GM19455 (cell line): Measurements from ENCODE around the gene SETBP1.

Experiments used
- ATAC-seq: cut with Tn5 transposase; IDR thresholded peaks from one replicate; pipeline ENCODE4 v1.9.1; 2021; ENCODE audit not compliant: unreplicated experiment

SETBP1 gene

DNA sequence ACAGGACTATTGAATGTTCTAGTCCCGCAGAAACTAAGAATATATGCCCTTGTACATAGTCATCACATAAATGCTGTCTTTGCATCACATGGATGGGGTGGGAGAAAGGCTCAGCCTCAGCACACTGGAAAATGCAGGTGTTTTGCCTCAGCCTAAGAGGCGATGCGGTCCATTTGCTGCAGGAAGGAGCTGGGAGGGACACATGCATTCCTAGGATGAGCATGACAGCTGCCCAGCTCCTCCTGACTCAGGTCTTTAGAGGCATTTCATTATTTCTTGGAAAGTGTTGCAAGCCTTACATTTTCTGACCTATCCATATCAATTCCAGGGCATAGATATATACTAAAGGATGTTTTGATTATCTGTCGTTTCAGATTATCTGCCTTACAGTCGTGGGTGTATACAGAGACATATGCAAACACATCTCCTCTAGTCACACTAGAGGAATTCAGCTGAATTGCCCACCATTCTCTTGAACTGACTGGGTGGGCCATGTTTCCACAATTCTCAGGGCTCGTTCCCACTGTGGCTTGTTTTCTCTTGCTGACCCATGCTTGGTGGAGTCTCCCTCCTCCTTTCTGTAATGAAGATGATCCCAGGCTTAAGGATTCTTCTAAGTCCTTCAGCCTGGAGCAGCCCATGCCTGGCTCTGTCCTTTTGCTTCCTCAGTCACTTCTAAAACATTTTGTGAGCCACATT lies 156.9 kb downstream of the SETBP1 start:
- no peak for ATAC-seq

DNA sequence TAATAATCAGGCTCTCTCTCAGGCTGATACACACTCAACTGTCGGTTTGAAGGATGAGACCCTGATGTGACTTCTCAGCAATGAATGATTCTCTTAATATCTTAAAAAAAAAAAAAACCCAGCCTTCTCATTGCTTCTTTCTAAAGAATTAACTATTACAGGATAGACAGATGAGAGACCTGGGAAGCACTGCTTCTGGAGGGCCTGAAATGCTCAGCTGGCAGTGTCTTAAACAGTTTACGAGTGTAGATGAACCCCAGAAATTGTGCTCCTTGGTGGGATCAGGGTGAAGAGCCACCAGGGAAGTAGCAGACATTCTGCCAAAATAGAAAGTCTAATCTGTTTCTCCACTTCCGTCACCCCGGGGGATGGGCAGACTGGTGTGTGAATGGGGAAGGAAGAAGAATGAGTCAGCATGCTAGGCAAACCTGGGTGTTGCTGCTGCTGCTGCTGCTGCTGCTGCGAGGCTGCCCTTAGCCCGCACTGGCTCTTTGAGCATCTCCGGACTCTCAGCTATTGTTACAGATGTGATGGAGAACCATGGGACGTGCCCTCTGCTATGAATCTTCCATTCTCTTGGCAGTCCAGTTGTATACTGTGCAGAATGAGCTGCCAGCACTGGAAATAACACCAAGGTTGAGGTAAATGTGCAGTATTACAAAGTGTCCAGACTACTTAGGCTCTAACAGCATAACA lies 158.4 kb downstream of the SETBP1 start:
- ATAC-seq, result peak; percentile 98

- no peak for ATAC-seq
Measured at GRCh38 chr18:44840058-44840790, 159.5 kb downstream of the SETBP1 start.

GRCh38 chr18:44841221-44841620 lies 160.5 kb downstream of the SETBP1 start:
- no peak for ATAC-seq

- ATAC-seq, result no peak
Measured at GRCh38 chr18:44841752-44842587, 161.3 kb downstream of the SETBP1 start.

DNA sequence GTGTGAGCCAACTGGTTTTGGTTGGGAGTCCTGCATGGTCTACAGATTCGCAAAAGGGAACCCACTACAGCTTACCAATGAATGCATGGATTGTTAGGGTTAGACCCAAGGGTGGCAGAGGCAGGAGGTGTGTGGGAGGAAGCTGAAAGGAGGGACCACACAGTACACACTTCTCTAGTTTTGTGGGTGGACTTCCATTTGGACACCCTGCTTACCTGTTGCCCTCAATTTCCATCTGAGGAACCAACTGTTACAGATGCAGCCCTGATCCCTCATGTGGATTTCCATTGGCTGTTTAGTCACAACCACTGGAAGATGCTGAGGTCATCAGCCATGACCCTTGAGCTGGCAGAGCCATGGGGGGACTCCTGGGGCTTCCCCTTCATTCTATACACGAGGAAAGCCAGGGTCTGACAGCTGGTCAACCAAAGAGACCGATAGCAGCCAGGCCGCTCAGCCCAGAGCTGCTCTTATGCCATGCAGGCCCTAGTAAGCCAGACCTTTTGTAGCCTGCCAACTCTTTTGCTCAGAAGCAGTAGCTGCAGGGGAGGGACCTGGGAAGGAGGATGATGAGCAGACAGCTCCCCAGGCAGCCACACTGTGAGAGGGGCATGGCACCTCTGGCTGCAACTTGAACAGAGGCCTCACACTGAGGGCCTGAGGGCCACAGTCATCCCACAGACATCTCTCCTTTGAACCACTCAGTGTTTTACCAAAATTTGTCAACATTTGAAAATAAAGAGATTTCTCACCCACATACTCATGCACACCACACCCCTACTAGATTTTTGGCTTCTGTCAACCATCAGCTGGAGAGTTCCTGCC lies 162.1 kb downstream of the SETBP1 start:
- ATAC-seq, result no peak

DNA sequence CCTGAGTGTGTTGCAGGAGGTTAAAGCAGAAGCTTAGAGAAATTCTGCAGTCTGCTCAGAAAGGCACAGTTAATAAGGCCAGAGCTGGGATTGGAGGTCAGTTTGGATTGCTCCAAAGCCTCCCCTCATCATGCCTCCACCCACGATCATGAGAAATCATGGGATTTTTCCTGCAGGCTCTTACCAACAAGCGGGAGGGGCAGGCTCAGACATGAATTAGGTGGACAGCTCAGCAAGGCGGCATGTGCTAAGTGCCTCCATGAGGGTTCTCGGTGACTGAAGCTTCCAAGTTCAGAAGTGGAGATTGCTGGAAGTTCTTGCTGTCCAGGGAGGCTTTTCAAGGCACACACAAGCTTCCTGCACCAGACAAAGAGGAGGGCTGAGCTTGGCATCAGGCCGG lies 163.8 kb downstream of the SETBP1 start:
- no peak for ATAC-seq

GRCh38 chr18:44846450-44846849 lies 165.8 kb downstream of the SETBP1 start:
- no peak for ATAC-seq

GRCh38 chr18:44848644-44849335 lies 168.1 kb downstream of the SETBP1 start:
- no peak for ATAC-seq

- ATAC-seq, result no peak
Measured at GRCh38 chr18:44849361-44849760, 168.7 kb downstream of the SETBP1 start.

DNA sequence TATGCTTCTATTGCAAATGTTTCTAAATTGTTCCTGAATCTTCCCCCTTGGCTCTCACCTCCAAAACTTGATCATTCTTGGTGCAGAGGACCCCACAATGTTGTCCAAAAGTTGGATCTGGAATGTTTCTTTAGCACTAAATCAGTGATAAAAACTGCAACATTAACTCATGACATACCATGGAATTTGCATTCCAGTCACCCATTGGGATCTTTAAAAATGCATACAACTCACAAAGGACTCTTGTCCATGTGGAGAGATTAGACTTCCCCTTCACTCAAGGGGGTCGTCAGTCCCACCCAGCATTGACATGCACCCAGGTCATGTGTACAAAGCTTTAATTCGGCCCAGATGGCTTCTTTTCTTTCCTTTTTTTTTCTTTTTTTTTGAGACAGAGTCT lies 169.3 kb downstream of the SETBP1 start:
- ATAC-seq, result no peak

GRCh38 chr18:44851856-44852621 lies 171.4 kb downstream of the SETBP1 start:
- no peak for ATAC-seq

GRCh38 chr18:44852818-44853217 lies 172.1 kb downstream of the SETBP1 start:
- ATAC-seq, result no peak

- ATAC-seq, result no peak
Measured at GRCh38 chr18:44853430-44853829, 172.7 kb downstream of the SETBP1 start.

DNA sequence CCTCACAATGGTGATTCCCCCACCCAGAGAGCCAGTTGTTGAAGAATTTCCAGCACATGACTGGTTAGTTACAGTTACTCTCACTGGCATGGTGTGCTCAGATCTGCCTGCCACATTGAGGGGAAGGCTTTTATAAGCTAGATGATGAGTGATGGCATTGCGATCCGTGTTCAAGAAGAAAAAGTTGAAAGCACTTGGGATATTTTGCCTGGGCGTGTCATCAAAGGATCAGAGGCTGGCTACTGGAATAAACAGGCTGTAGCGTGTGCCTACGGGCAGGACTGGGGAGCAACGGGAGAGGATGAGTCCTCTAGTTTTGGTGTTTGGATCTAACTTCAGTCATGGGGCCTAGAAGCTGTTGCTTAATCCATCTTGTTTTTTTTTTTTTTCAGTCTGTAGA lies 175.0 kb downstream of the SETBP1 start:
- no peak for ATAC-seq

DNA sequence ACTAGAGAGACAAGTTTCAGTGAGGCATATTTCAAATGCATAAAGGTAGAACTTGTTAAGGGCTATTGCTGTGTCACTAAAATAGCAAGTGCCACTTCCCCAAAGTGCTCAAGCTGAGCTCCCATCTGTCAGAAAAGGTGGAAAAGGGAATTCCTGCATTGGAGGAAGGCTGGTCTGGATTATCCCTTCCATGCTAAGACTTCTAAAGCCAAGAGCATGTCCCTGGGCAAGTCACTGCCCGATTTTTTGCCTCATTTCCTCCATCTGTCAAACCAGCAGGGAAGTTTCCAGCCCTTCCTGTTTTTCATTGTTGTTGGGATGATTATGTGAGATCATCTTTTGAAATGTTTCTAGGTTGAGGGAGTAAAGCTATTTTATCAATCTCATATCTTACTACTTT lies 175.5 kb downstream of the SETBP1 start:
- no peak for ATAC-seq

GRCh38 chr18:44857081-44857480 lies 176.4 kb downstream of the SETBP1 start:
- no peak for ATAC-seq

DNA sequence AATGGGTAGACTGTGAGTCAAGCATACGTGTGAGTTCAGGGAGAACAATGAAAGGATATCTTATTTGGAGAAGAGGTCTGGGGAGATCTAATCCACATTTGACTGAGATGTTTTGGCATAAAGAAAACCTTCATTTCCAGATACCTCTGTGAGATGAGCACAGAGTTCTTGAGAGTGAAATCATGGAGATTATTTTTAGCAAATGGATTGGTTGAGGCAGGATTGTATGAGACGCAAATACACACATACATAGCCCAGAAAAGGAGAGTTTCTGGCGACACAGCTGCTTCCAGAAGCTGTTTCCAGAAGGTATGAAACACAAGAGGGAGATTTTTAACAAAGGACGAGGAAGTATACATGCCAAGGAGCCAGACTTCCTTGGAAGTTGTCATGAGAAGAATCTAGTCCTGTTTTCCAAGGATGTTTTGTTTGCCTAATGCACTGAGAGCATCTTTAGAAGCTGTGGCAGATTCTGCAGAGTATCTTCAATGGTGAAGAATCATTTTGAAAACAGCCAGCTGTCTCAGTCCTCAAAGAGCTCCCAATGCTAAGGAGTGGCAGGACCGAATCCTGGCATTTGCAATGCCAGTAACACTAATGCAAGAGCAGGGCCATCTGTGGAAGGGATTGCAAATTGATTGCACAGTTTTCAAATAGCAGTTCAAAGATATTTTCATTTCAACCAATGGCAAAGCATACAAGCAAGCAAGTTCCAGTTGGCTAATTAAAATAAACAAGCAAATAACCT lies 177.2 kb downstream of the SETBP1 start:
- ATAC-seq, result no peak
